HCT116 (cell line): Measurements from ENCODE around the gene CLIP2. TPM values are rescaled to one million over a fixed set of nuclear protein-coding genes. Genes with fewer than 3 reads are reported as not detected.

Experiments
- ATAC-seq: fragments of 200-7000 bp; cut with Tn5 transposase; 2 replicates; pipeline ENCODE4 v1.9.1; 2020; ENCODE audit warnings: mild to moderate bottlenecking, moderate library complexity
- BruUV-seq: library from RNA; stranded (reverse); fragments of 400-500 nt; replicated peaks from 2 replicates; lab custom pipeline; 2021; lab: Mats Ljungman, UMichigan
- CTCF ChIA-PET: fragments of 300-600 bp; sonication (Branson Sonifier 250); formaldehyde crosslinking; loops from one replicate; lab custom pipeline; 2021; ENCODE audit warnings: antibody characterized with exemption; lab: Charles Lee
- POLR2A ChIA-PET: fragments of 300-600, 350-600 bp; sonication (Branson Sonifier 250); formaldehyde crosslinking; loops from one replicate; lab custom pipeline; 2021; ENCODE audit warnings: antibody characterized with exemption; lab: Charles Lee
- RAD21 ChIA-PET, 2 experiments: fragments of 300-600 bp; sonication (Branson Sonifier 250); formaldehyde crosslinking; loops; one replicate each; lab custom pipeline; 2023; ENCODE audit warnings: low total read pairs in 2 of 2; ENCODE audit not compliant: uncharacterized antibody in 2 of 2, unreplicated experiment in 2 of 2, low non-redundant PET in 1 of 2; lab: Charles Lee
- DNase-seq: peaks from one replicate; pipeline ENCODE4 v3.0.0-alpha.2; 2010; ENCODE audit warnings: low read depth, low spot score
- H2AFZ ChIP-seq: fragments of 200-600 bp; shearing (Covaris generic), sonication (generic); 2 replicates; pipeline ENCODE4 v1.6.1; 2017; ENCODE audit warnings: low read depth, mixed run types, mixed read lengths, antibody characterized with exemption, low read length; ENCODE audit not compliant: poor library complexity, severe bottlenecking
- H3K27ac ChIP-seq: 2 replicates; pipeline ENCODE4 v1.5.1; 2012; ENCODE audit warnings: low read depth, low read length
- H3K27me3 ChIP-seq: fragments of 200-600 bp; sonication (generic); 2 replicates; pipeline ENCODE4 v1.6.1; 2016; ENCODE audit warnings: mixed run types, low read length, mixed read lengths; ENCODE audit not compliant: insufficient read depth
- H3K36me3 ChIP-seq, 2 experiments: fragments of 200-500 bp in 1 of 2; fragments of 200-600 bp in 1 of 2; sonication (Bioruptor generic) in 1 of 2; sonication (generic) in 1 of 2; 2 replicates each; pipeline versions ENCODE4 v1.5.1 to v1.6.1; 2014 to 2016; ENCODE audit warnings: low read length in 2 of 2, inconsistent platforms in 1 of 2, mixed read lengths in 1 of 2, mixed run types in 1 of 2; ENCODE audit not compliant: insufficient read depth in 2 of 2, control insufficient read depth in 1 of 2
- H3K4me1 ChIP-seq, 2 experiments: fragments of 200-600 bp in 1 of 2; sonication (generic) in 1 of 2; 2 replicates each; pipeline versions ENCODE4 v1.5.1 to v1.6.1; 2012 to 2017; ENCODE audit warnings: low read length in 2 of 2, inconsistent platforms in 1 of 2, mild to moderate bottlenecking in 1 of 2, mixed read lengths in 1 of 2, mixed run types in 1 of 2, moderate library complexity in 1 of 2; ENCODE audit not compliant: insufficient read depth in 2 of 2, control insufficient read depth in 1 of 2
- H3K4me2 ChIP-seq: fragments of 200-600 bp; sonication (generic); 2 replicates; pipeline ENCODE4 v1.6.1; 2017; ENCODE audit warnings: mixed run types, low read length, mixed read lengths
- H3K4me3 ChIP-seq, 2 experiments: fragments of 200-600 bp in 1 of 2; sonication (generic) in 1 of 2; replicated peaks in 1 of 2; 2 replicates each; pipeline ENCODE4 v1.5.1; 2011 to 2016; ENCODE audit warnings: low read length in 2 of 2, control low read depth in 1 of 2, low read depth in 1 of 2, mild to moderate bottlenecking in 1 of 2, mixed read lengths in 1 of 2, mixed run types in 1 of 2
- H3K79me2 ChIP-seq: fragments of 200-600 bp; sonication (generic); 2 replicates; pipeline ENCODE4 v1.6.1; 2017; ENCODE audit warnings: mild to moderate bottlenecking, mixed run types, low read length, moderate library complexity, mixed read lengths; ENCODE audit not compliant: insufficient read depth
- H3K9ac ChIP-seq: fragments of 200-600 bp; sonication (generic); 2 replicates; pipeline ENCODE4 v1.6.1; 2016; ENCODE audit warnings: low read length, mixed read lengths
- H3K9me2 ChIP-seq: fragments of 200-600 bp; sonication (generic), shearing (Covaris generic); 2 replicates; pipeline ENCODE4 v1.6.1; 2017; ENCODE audit warnings: mixed run types, mild to moderate bottlenecking, moderate library complexity; ENCODE audit not compliant: insufficient read depth
- H3K9me3 ChIP-seq, 2 experiments: fragments of 200-500 bp in 1 of 2; fragments of 200-600 bp in 1 of 2; sonication (Bioruptor generic) in 1 of 2; sonication (generic) in 1 of 2; 2 replicates each; pipeline ENCODE4 v1.6.1; 2014 to 2017; ENCODE audit warnings: low read length in 2 of 2, mixed read lengths in 2 of 2, inconsistent platforms in 1 of 2, low read depth in 1 of 2, mild to moderate bottlenecking in 1 of 2, mixed run types in 1 of 2, moderate library complexity in 1 of 2; ENCODE audit not compliant: control insufficient read depth in 1 of 2, insufficient read depth in 1 of 2
- H4K20me1 ChIP-seq: fragments of 200-600 bp; sonication (generic), shearing (Covaris generic); 2 replicates; pipeline ENCODE4 v1.6.1; 2017; ENCODE audit warnings: mixed run types, mild to moderate bottlenecking, moderate library complexity; ENCODE audit not compliant: insufficient read depth
- CEBPB ChIP-seq: IDR thresholded peaks from 2 replicates; pipeline ENCODE4 v1.6.1; 2012; ENCODE audit warnings: low read depth
- CTCF ChIP-seq, 3 experiments: fragments of 200-600 bp in 1 of 3; sonication (generic) in 1 of 3; IDR thresholded peaks in 2 of 3; conservative IDR thresholded peaks in 1 of 3; 2 replicates each; pipeline ENCODE4 v1.5.1; 2012 to 2017; ENCODE audit warnings: low read depth in 2 of 3, low read length in 2 of 3, antibody characterized with exemption in 1 of 3, borderline replicate concordance in 1 of 3, control low read depth in 1 of 3, mild to moderate bottlenecking in 1 of 3, mixed read lengths in 1 of 3, mixed run types in 1 of 3, moderate library complexity in 1 of 3; ENCODE audit not compliant: insufficient read depth in 1 of 3
- EGR1 ChIP-seq: IDR thresholded peaks from 2 replicates; pipeline ENCODE4 v1.6.1; 2012; ENCODE audit warnings: low read depth
- ELF1 ChIP-seq: IDR thresholded peaks from 2 replicates; pipeline ENCODE4 v1.6.1; 2012; ENCODE audit warnings: low read depth, borderline replicate concordance
- EZH2phosphoT487 ChIP-seq: fragments of 200-600 bp; IDR thresholded peaks from 2 replicates; pipeline ENCODE4 v1.6.1; 2018; ENCODE audit warnings: antibody characterized with exemption, borderline replicate concordance
- FOSL1 ChIP-seq: IDR thresholded peaks from 2 replicates; pipeline ENCODE4 v1.6.1; 2012; ENCODE audit warnings: low read depth
- JUND ChIP-seq: IDR thresholded peaks from 2 replicates; pipeline ENCODE4 v1.6.1; 2012
- MAX ChIP-seq: IDR thresholded peaks from 2 replicates; pipeline ENCODE4 v1.6.1; 2012
- POLR2AphosphoS5 ChIP-seq: IDR thresholded peaks from 2 replicates; pipeline ENCODE4 v1.6.1; 2011; ENCODE audit warnings: mild to moderate bottlenecking, low read depth, low read length, moderate library complexity
- RAD21 ChIP-seq: IDR thresholded peaks from 2 replicates; pipeline ENCODE4 v1.6.1; 2012; ENCODE audit warnings: low read depth, mild to moderate bottlenecking
- SIN3A ChIP-seq: IDR thresholded peaks from 2 replicates; pipeline ENCODE4 v1.6.1; 2012; ENCODE audit warnings: low read depth
- SP1 ChIP-seq: IDR thresholded peaks from 2 replicates; pipeline ENCODE4 v1.6.1; 2012; ENCODE audit warnings: low read depth
- SRF ChIP-seq: IDR thresholded peaks from 2 replicates; pipeline ENCODE4 v1.6.1; 2012; ENCODE audit warnings: low read depth
- YY1 ChIP-seq: IDR thresholded peaks from 2 replicates; pipeline ENCODE4 v1.6.1; 2011; ENCODE audit warnings: low read length, low read depth, moderate library complexity, mild to moderate bottlenecking; ENCODE audit not compliant: insufficient replicate concordance; ENCODE audit errors: extremely low read depth
- ZFX ChIP-seq: fragments of 450-650 bp; IDR thresholded peaks from 2 replicates; pipeline ENCODE4 v1.6.1; 2017
- ZNF274 ChIP-seq: fragments of 200-500 bp; sonication (Bioruptor generic); IDR thresholded peaks from 2 replicates; pipeline ENCODE4 v1.6.1; 2014; ENCODE audit warnings: mild to moderate bottlenecking, low read depth, low read length, inconsistent platforms
- intact Hi-C: fragments of 100-400 bp; cut with micrococcal nuclease; formaldehyde crosslinking; loops from 2 replicates; pipeline ENCODE4 v1.10.0; 2022
- total RNA-seq: library from RNA; stranded (reverse); gene quantifications from one replicate; pipeline ENCODE4 v1.2.1, GENCODE V29; 2021; ENCODE audit not compliant: unreplicated experiment
- TF ChIP-seq, protein P1 (sequence below): IDR thresholded peaks from 2 replicates; pipeline ENCODE4 v1.6.1; 2011; ENCODE audit warnings: mild to moderate bottlenecking, low read length, moderate library complexity; ENCODE audit not compliant: insufficient replicate concordance; ENCODE audit errors: extremely low read depth
- TF ChIP-seq, protein P2 (sequence below): IDR thresholded peaks from 2 replicates; pipeline ENCODE4 v1.6.1; 2012; ENCODE audit warnings: low read depth

The CLIP2 gene
- total RNA-seq, 1 experiment from 2014 or later: 40.1 TPM

DNA sequence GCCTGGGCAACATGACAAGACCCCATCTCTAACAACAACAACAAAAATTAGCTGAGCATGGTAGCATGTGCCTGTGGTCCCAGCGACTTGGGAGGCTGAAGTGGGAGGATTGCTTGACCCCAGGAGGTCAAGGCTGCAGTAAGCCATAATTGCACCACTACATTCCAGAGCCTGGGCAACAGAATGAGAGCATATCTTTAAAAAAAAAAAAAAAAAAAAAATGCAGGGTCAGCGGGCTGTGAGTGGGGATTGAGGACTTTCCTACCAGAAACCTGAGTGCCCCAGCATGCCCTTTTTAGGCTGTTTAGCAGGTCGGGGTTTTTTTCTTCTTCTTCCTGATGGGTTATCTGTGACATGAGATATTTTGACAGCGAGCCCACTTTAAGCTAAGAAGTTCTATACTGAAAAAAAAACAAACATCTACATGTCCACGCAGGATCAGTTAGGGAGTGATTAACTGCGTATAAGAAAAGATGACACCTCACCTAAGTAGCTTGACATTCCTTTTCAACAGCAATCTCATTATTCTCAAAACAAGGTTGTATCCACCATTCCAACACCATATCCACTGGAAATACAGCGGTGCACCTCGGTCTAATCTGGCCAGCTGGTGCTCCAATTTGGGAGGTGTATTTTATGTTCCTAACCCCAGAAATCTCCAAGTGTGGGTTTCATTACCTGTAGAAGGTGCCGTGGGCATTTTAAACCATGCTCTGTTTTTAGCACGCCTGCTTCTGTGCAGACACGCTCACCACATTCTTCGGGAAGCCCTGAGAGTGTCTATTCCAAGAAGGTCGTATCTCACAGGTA, 21.2 kb upstream of the CLIP2 start:
- Histone ChIP-seq H3K9me2 (no peaks in the 10 kb centered on the region), H3K79me2 (no peaks in the 10 kb centered on the region), H3K9ac (no peak overlapping the region), H3K36me3 (no peaks in the 10 kb centered on the region), H3K9me3 (no peaks in the 10 kb centered on the region), H3K4me2 (no peak overlapping the region), H4K20me1 (no peaks in the 10 kb centered on the region), H3K27me3 (no peaks in the 10 kb centered on the region), H3K4me3 (no peak overlapping the region), H2AFZ (no peak overlapping the region), H3K27ac (no peak overlapping the region), H3K4me1 (peaks cover 11 to 30% of the 10 kb centered on the region in 2 experiments)
- RAD21 ChIA-PET: no interaction called here
- intact Hi-C loops: no loop called here
- DNase-seq (no peak), ATAC-seq (no peak)
- POLR2A ChIA-PET: no interaction called here
- no peak for TF ChIP-seq FOSL1
- TF ChIP-seq, protein P1, sequence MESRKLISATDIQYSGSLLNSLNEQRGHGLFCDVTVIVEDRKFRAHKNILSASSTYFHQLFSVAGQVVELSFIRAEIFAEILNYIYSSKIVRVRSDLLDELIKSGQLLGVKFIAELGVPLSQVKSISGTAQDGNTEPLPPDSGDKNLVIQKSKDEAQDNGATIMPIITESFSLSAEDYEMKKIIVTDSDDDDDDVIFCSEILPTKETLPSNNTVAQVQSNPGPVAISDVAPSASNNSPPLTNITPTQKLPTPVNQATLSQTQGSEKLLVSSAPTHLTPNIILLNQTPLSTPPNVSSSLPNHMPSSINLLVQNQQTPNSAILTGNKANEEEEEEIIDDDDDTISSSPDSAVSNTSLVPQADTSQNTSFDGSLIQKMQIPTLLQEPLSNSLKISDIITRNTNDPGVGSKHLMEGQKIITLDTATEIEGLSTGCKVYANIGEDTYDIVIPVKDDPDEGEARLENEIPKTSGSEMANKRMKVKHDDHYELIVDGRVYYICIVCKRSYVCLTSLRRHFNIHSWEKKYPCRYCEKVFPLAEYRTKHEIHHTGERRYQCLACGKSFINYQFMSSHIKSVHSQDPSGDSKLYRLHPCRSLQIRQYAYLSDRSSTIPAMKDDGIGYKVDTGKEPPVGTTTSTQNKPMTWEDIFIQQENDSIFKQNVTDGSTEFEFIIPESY: no peak
- no peak for TF ChIP-seq ZNF274
- TF ChIP-seq JUND: no peak
- TF ChIP-seq YY1: no peak
- no peak for TF ChIP-seq RAD21
- TF ChIP-seq SP1: no peak
- no peak for TF ChIP-seq ZFX
- no peak for TF ChIP-seq CTCF (IDR thresholded peaks at IDR 0.05 in 2 of 3, conservative IDR thresholded peaks at IDR 0.05 in 1 of 3; ENCODE audit: borderline replicate concordance in 1 of 3, insufficient read depth in 1 of 3, low read depth in 2 of 3, low read length in 2 of 3)
- TF ChIP-seq MAX: no peak
- no peak for TF ChIP-seq EGR1
- TF ChIP-seq ELF1: no peak
- no peak for TF ChIP-seq EZH2phosphoT487
- TF ChIP-seq SRF: no peak
- no peak for TF ChIP-seq CEBPB
- TF ChIP-seq, protein P2, sequence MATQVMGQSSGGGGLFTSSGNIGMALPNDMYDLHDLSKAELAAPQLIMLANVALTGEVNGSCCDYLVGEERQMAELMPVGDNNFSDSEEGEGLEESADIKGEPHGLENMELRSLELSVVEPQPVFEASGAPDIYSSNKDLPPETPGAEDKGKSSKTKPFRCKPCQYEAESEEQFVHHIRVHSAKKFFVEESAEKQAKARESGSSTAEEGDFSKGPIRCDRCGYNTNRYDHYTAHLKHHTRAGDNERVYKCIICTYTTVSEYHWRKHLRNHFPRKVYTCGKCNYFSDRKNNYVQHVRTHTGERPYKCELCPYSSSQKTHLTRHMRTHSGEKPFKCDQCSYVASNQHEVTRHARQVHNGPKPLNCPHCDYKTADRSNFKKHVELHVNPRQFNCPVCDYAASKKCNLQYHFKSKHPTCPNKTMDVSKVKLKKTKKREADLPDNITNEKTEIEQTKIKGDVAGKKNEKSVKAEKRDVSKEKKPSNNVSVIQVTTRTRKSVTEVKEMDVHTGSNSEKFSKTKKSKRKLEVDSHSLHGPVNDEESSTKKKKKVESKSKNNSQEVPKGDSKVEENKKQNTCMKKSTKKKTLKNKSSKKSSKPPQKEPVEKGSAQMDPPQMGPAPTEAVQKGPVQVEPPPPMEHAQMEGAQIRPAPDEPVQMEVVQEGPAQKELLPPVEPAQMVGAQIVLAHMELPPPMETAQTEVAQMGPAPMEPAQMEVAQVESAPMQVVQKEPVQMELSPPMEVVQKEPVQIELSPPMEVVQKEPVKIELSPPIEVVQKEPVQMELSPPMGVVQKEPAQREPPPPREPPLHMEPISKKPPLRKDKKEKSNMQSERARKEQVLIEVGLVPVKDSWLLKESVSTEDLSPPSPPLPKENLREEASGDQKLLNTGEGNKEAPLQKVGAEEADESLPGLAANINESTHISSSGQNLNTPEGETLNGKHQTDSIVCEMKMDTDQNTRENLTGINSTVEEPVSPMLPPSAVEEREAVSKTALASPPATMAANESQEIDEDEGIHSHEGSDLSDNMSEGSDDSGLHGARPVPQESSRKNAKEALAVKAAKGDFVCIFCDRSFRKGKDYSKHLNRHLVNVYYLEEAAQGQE: no peak
- TF ChIP-seq POLR2AphosphoS5: no peak
- TF ChIP-seq SIN3A: no peak
- CTCF ChIA-PET: no interaction called here
- no TSS peak for BruUV-seq
